SK-N-SH (cell line): Measurements from ENCODE around the gene SULT1C3. TPM values are rescaled to one million over a fixed set of nuclear protein-coding genes. Genes with fewer than 3 reads are reported as not detected.

Experiments
- CTCF ChIA-PET: fragments of 300-600, 350-600 bp; formaldehyde crosslinking; extraction: SDS; loops from one replicate; lab custom pipeline; 2021; lab: Yijun Ruan, JAX
- POLR2A ChIA-PET: fragments of 350-600 bp; sonication (Branson Sonifier 250); formaldehyde crosslinking; extraction: SDS; loops from one replicate; lab custom pipeline; 2020; ENCODE audit warnings: antibody characterized with exemption, inconsistent platforms; lab: Yijun Ruan, JAX
- DNase-seq: peaks from one replicate; pipeline ENCODE4 v3.0.0; 2012
- H2AFZ ChIP-seq: fragments of 200-600 bp; sonication (generic); 2 replicates; pipeline ENCODE4 v1.8.1; 2016; ENCODE audit warnings: antibody characterized with exemption, mild to moderate bottlenecking, low read depth
- H3F3A ChIP-seq: fragments of 200-600 bp; sonication (generic); replicated peaks from 2 replicates; pipeline ENCODE3; 2016; ENCODE audit warnings: antibody characterized with exemption, mild to moderate bottlenecking; ENCODE audit not compliant: insufficient read depth
- H3K27ac ChIP-seq, 2 experiments: fragments of 200-500 bp in 1 of 2; fragments of 200-600 bp in 1 of 2; sonication (Bioruptor generic) in 1 of 2; sonication (generic), shearing (Covaris generic) in 1 of 2; 2 replicates each; pipeline versions ENCODE4 v1.5.1 to v1.6.1; 2014 to 2016; ENCODE audit warnings: low read depth in 2 of 2, inconsistent platforms in 1 of 2, low read length in 1 of 2, mild to moderate bottlenecking in 1 of 2, mixed read lengths in 1 of 2
- H3K27me3 ChIP-seq: fragments of 200-600 bp; sonication (generic), shearing (Covaris generic); 2 replicates; pipeline ENCODE4 v1.6.1; 2016; ENCODE audit warnings: mixed run types; ENCODE audit not compliant: insufficient read depth
- H3K36me3 ChIP-seq, 2 experiments: fragments of 200-500 bp in 1 of 2; fragments of 200-600 bp in 1 of 2; sonication (Bioruptor generic) in 1 of 2; sonication (generic) in 1 of 2; replicated peaks in 1 of 2; 2 replicates each; pipeline versions ENCODE3 to v1.5.1; 2014 to 2016; ENCODE audit warnings: low read length in 1 of 2, mild to moderate bottlenecking in 1 of 2; ENCODE audit not compliant: insufficient read depth in 2 of 2, control insufficient read depth in 1 of 2
- H3K4me1 ChIP-seq, 2 experiments: fragments of 200-500 bp in 1 of 2; fragments of 200-600 bp in 1 of 2; sonication (Bioruptor generic) in 1 of 2; sonication (generic), shearing (Covaris generic) in 1 of 2; 2 replicates each; pipeline versions ENCODE4 v1.5.1 to v1.6.1; 2014 to 2016; ENCODE audit warnings: low read depth in 1 of 2, low read length in 1 of 2, mixed run types in 1 of 2; ENCODE audit not compliant: insufficient read depth in 2 of 2, control insufficient read depth in 1 of 2
- H3K4me2 ChIP-seq: fragments of 200-600 bp; sonication (generic), shearing (Covaris generic); 2 replicates; pipeline ENCODE4 v1.6.1; 2017; ENCODE audit warnings: mixed run types
- H3K4me3 ChIP-seq, 2 experiments: fragments of 200-500 bp in 1 of 2; fragments of 200-600 bp in 1 of 2; sonication (Bioruptor generic) in 1 of 2; sonication (generic), shearing (Covaris generic) in 1 of 2; 2 replicates each; pipeline versions ENCODE4 v1.5.1 to v1.8.1; 2014 to 2016; ENCODE audit warnings: low read depth in 2 of 2, inconsistent platforms in 1 of 2, low read length in 1 of 2, mild to moderate bottlenecking in 1 of 2, mixed read lengths in 1 of 2, moderate library complexity in 1 of 2
- H3K79me2 ChIP-seq: fragments of 200-600 bp; sonication (generic); 2 replicates; pipeline ENCODE4 v1.8.1; 2017; ENCODE audit warnings: mild to moderate bottlenecking; ENCODE audit not compliant: insufficient read depth
- H3K9ac ChIP-seq: fragments of 200-600 bp; sonication (generic); 2 replicates; pipeline ENCODE4 v1.6.1; 2017; ENCODE audit warnings: mixed run types
- H3K9me2 ChIP-seq: fragments of 200-600 bp; sonication (generic); 2 replicates; pipeline ENCODE4 v1.6.1; 2017; ENCODE audit warnings: mixed run types
- H3K9me3 ChIP-seq: fragments of 200-600 bp; sonication (generic); 2 replicates; pipeline ENCODE4 v1.6.1; 2017; ENCODE audit warnings: mixed run types, mild to moderate bottlenecking, moderate library complexity
- H4K20me1 ChIP-seq: fragments of 200-600 bp; sonication (generic); 2 replicates; pipeline ENCODE4 v1.6.1; 2017; ENCODE audit warnings: mild to moderate bottlenecking, mixed run types; ENCODE audit not compliant: insufficient read depth
- EZH2phosphoT487 ChIP-seq: fragments of 200-600 bp; sonication (generic); IDR thresholded peaks from 2 replicates; pipeline ENCODE4 v1.6.1; 2017; ENCODE audit warnings: low read depth, mixed run types, mild to moderate bottlenecking, antibody characterized with exemption, moderate library complexity, borderline replicate concordance
- FOSL2 ChIP-seq: IDR thresholded peaks from 2 replicates; pipeline ENCODE4 v1.4.0; 2012; ENCODE audit warnings: low read depth, mild to moderate bottlenecking, moderate library complexity, borderline replicate concordance
- FOXJ3 ChIP-seq: sonication (generic); formaldehyde crosslinking; IDR thresholded peaks from 2 replicates; pipeline ENCODE4 v1.5.1; 2020; ENCODE audit warnings: mild to moderate bottlenecking, missing genetic modification reagents
- FOXM1 ChIP-seq: IDR thresholded peaks from 2 replicates; pipeline ENCODE4 v1.4.0; 2012; ENCODE audit warnings: low read depth, mild to moderate bottlenecking
- GABPA ChIP-seq: IDR thresholded peaks from 2 replicates; pipeline ENCODE4 v1.4.0; 2012; ENCODE audit warnings: low read depth, mild to moderate bottlenecking
- GATA2 ChIP-seq: sonication (generic); formaldehyde crosslinking; IDR thresholded peaks from 2 replicates; pipeline ENCODE4 v1.5.0; 2020; ENCODE audit warnings: mild to moderate bottlenecking, missing genetic modification reagents
- MAX ChIP-seq: IDR thresholded peaks from 2 replicates; pipeline ENCODE4 v1.4.0; 2012; ENCODE audit warnings: low read depth
- NFIC ChIP-seq: IDR thresholded peaks from 2 replicates; pipeline ENCODE4 v1.4.0; 2012; ENCODE audit warnings: borderline replicate concordance
- NRF1 ChIP-seq: IDR thresholded peaks from 2 replicates; pipeline ENCODE4 v1.6.1; 2012; ENCODE audit warnings: low read depth, mild to moderate bottlenecking, low read length
- RCOR1 ChIP-seq: fragments of 150-350 bp; IDR thresholded peaks from 2 replicates; pipeline ENCODE4 v1.6.1; 2017; ENCODE audit warnings: antibody characterized with exemption, low read length
- REST ChIP-seq: IDR thresholded peaks from 2 replicates; pipeline ENCODE4 v1.6.1; 2012; ENCODE audit warnings: mild to moderate bottlenecking, low read depth, low read length, moderate library complexity
- RFX5 ChIP-seq: IDR thresholded peaks from 2 replicates; pipeline ENCODE4 v1.6.1; 2012; ENCODE audit warnings: mild to moderate bottlenecking, improper control_type of control experiment, low read length
- RXRA ChIP-seq: IDR thresholded peaks from 2 replicates; pipeline ENCODE4 v1.4.0; 2012; ENCODE audit warnings: low read depth, mild to moderate bottlenecking, borderline replicate concordance
- SIN3A ChIP-seq: IDR thresholded peaks from 2 replicates; pipeline ENCODE4 v1.6.1; 2012; ENCODE audit warnings: low read depth, mild to moderate bottlenecking, low read length, moderate library complexity, borderline replicate concordance
- SMC3 ChIP-seq: IDR thresholded peaks from 2 replicates; pipeline ENCODE4 v1.6.1; 2012; ENCODE audit warnings: low read depth, low read length, improper control_type of control experiment
- TAF1 ChIP-seq: IDR thresholded peaks from 2 replicates; pipeline ENCODE4 v1.6.1; 2012; ENCODE audit warnings: low read depth, mild to moderate bottlenecking, low read length, moderate library complexity, borderline replicate concordance
- USF2 ChIP-seq: fragments of 150-350 bp; IDR thresholded peaks from 2 replicates; pipeline ENCODE4 v1.6.1; 2017; ENCODE audit warnings: antibody characterized with exemption, low read length, low read depth, borderline replicate concordance
- WGBS: methylation state at CpG from one replicate; pipeline ENCODE4 v1.1.6; 2017; ENCODE audit warnings: low lambda C conversion rate; 5-methylcytosine and 5-hydroxymethylcytosine counted together
- polyA plus RNA-seq, 3 experiments: library from polyadenylated mRNA; depleted of rRNA; stranded (reverse); fragments of >200 nt; gene quantifications; 2 replicates each; pipeline ENCODE4 v1.2.3, GENCODE V29; 2012
- TF ChIP-seq, protein P1 (sequence below): IDR thresholded peaks from 2 replicates; pipeline ENCODE4; 2012
- TF ChIP-seq, protein P2 (sequence below): fragments of 150-350 bp; IDR thresholded peaks from 2 replicates; pipeline ENCODE4 v1.6.1; 2016; ENCODE audit warnings: mild to moderate bottlenecking, low read depth, low read length

The SULT1C3 gene
- polyA plus RNA-seq, 1 of the 3 experiments (the other 2 are of a cell fraction), result not detected

DNA sequence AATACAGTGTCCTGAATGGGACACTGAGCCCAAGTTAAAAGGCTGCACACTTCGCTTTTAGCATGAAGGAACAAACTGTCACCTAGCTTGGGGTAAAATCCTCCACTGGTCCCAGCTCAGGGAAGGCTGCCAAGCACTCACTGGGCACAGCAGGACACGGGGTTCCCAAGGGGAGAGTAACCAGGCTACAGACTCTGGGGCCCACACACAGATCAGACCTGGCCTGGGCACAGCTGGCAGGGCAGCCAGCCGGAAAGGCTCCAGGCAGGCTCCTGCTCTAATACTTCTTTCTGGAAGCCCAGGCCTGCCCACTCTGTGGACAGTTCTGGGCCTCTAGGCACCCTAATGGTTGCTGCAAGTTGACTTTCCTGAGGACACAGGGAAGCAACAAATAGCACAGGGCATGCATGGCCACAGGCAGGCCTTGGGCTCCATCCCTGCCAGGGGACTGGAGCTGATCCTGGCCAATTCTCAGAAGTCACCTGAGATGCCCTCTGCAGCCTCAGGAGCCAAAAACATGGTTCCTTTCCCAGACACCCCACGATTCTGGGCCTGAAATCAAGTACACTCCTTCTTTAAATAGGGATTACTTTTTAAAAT, 18.7 kb upstream of the SULT1C3 start (continued):
- TF ChIP-seq FOXM1 (no peak), REST (no peak), FOSL2 (no peak), GATA2 (CRISPR knock-in tag) (no peak), NRF1 (no peak), RXRA (no peak), MAX (no peak), GABPA (no peak), TAF1 (no peak), SIN3A (no peak)
- TF ChIP-seq, protein P1, sequence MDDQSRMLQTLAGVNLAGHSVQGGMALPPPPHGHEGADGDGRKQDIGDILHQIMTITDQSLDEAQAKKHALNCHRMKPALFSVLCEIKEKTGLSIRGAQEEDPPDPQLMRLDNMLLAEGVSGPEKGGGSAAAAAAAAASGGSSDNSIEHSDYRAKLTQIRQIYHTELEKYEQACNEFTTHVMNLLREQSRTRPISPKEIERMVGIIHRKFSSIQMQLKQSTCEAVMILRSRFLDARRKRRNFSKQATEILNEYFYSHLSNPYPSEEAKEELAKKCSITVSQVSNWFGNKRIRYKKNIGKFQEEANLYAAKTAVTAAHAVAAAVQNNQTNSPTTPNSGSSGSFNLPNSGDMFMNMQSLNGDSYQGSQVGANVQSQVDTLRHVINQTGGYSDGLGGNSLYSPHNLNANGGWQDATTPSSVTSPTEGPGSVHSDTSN, result no peak

GRCh38 chr2:108222261-108222660, 17.5 kb upstream of the SULT1C3 start:
- no peaks in the 10 kb centered on the region for H3K36me3 ChIP-seq
- no peaks in the 10 kb centered on the region for H3F3A ChIP-seq
- H4K20me1 ChIP-seq, result no peaks in the 10 kb centered on the region
- no peak for TF ChIP-seq NFIC
- TF ChIP-seq GATA2 (CRISPR knock-in tag), result no peak
- no peak for TF ChIP-seq EZH2phosphoT487
- no peak for TF ChIP-seq SMC3
- TF ChIP-seq, protein P2, sequence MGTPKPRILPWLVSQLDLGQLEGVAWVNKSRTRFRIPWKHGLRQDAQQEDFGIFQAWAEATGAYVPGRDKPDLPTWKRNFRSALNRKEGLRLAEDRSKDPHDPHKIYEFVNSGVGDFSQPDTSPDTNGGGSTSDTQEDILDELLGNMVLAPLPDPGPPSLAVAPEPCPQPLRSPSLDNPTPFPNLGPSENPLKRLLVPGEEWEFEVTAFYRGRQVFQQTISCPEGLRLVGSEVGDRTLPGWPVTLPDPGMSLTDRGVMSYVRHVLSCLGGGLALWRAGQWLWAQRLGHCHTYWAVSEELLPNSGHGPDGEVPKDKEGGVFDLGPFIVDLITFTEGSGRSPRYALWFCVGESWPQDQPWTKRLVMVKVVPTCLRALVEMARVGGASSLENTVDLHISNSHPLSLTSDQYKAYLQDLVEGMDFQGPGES, result no peak
- no peak for TF ChIP-seq FOXJ3
- no peak for TF ChIP-seq RCOR1
- no peak for TF ChIP-seq USF2
- TF ChIP-seq RFX5, result no peak
- no peak for TF ChIP-seq MAX
- TF ChIP-seq TAF1, result no peak
- no peak overlapping the region for H3K4me3 ChIP-seq
- no peaks in the 10 kb centered on the region; a peak in 1 of 4 replicates for H3K4me1 ChIP-seq
- 31% methylated on average over 3 of the region's 3 CpGs for WGBS
- H3K9ac ChIP-seq, result no peak overlapping the region
- H2AFZ ChIP-seq, result no peak overlapping the region
- DNase-seq, result no peak
- ChIA-PET CTCF (no interaction called here), POLR2A (no interaction called here)
- H3K9me3 ChIP-seq, result no peaks in the 10 kb centered on the region
- H3K4me2 ChIP-seq, result no peak overlapping the region
- H3K9me2 ChIP-seq, result no peaks in the 10 kb centered on the region
- no peaks in the 10 kb centered on the region for H3K79me2 ChIP-seq
- H3K27ac ChIP-seq, result no peak overlapping the region
- H3K27me3 ChIP-seq, result no peaks in the 10 kb centered on the region
